Prostate gland (tissue), 2 donors: Measurements from ENCODE around the gene FAM53B.

ENCODE experiments used
- POLR2AphosphoS5 ChIP-seq: sonication (generic); formaldehyde crosslinking; IDR thresholded peaks from one replicate; pipeline ENCODE4 v1.6.1; 2017; ENCODE audit warnings: antibody characterized with exemption
- TF ChIP-seq, protein P1 (sequence below), 4 experiments: fragments of 200-600 bp in 2 of 4; fragments of 450-650 bp in 2 of 4; sonication (generic) in 2 of 4; IDR thresholded peaks; 1 replicate in 3 of 4; 2 replicates in 1 of 4; pipeline ENCODE4 v1.5.1; 2016 to 2019; ENCODE audit warnings: antibody characterized with exemption in 4 of 4, mild to moderate bottlenecking in 2 of 4, moderate library complexity in 2 of 4

DNA sequence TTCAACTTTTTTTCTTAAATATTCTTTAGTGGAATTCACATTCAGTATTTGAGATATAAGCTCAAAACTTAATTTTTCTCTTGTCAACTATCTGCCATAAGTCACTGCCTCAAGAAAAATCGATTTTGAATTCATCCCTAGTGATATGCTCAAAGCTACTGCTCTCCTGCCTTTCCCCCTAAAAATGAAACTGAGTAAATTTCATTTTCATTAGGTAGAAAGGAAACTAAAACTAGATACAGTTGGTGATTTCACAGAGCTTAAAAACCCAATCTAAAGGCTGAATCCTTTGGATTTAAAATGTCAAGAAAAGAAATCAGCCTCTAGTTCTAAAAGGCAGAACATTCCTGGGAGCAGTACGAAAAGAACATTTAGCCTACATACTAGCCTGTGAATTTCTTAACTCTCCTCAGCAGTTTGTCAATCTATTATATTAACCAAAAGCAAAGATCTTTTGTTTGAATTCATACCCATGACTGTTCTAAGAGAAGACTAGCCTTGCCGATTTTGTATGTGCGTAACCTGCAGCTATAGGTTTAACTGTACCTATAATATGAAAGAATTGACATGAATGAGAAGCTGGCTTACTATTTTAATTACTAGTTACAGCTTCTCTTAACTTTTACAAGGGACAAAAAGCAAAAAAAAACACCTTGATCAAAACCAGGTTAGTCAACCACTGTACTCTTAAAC, 4.9 kb upstream of the FAM53B start:
- TF ChIP-seq, protein P1, sequence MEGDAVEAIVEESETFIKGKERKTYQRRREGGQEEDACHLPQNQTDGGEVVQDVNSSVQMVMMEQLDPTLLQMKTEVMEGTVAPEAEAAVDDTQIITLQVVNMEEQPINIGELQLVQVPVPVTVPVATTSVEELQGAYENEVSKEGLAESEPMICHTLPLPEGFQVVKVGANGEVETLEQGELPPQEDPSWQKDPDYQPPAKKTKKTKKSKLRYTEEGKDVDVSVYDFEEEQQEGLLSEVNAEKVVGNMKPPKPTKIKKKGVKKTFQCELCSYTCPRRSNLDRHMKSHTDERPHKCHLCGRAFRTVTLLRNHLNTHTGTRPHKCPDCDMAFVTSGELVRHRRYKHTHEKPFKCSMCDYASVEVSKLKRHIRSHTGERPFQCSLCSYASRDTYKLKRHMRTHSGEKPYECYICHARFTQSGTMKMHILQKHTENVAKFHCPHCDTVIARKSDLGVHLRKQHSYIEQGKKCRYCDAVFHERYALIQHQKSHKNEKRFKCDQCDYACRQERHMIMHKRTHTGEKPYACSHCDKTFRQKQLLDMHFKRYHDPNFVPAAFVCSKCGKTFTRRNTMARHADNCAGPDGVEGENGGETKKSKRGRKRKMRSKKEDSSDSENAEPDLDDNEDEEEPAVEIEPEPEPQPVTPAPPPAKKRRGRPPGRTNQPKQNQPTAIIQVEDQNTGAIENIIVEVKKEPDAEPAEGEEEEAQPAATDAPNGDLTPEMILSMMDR (IDR thresholded peaks at IDR 0.05), result no peak
- TF ChIP-seq POLR2AphosphoS5, result no peak
